Breast epithelium (tissue), 3 donors: Measurements from ENCODE around the gene ITPR1.

Experiments used
- POLR2AphosphoS5 ChIP-seq, 3 donors: sonication (generic); formaldehyde crosslinking; IDR thresholded peaks; one replicate each; pipeline ENCODE4 v1.6.1; 2017; ENCODE audit warnings: antibody characterized with exemption in 3 of 3
- TF ChIP-seq, protein P1 (sequence below), 3 donors: fragments of 450-650 bp; IDR thresholded peaks; one replicate each; pipeline ENCODE4 v1.5.1; 2016 to 2017; ENCODE audit warnings: antibody characterized with exemption in 3 of 3, mild to moderate bottlenecking in 3 of 3, moderate library complexity in 3 of 3

DNA sequence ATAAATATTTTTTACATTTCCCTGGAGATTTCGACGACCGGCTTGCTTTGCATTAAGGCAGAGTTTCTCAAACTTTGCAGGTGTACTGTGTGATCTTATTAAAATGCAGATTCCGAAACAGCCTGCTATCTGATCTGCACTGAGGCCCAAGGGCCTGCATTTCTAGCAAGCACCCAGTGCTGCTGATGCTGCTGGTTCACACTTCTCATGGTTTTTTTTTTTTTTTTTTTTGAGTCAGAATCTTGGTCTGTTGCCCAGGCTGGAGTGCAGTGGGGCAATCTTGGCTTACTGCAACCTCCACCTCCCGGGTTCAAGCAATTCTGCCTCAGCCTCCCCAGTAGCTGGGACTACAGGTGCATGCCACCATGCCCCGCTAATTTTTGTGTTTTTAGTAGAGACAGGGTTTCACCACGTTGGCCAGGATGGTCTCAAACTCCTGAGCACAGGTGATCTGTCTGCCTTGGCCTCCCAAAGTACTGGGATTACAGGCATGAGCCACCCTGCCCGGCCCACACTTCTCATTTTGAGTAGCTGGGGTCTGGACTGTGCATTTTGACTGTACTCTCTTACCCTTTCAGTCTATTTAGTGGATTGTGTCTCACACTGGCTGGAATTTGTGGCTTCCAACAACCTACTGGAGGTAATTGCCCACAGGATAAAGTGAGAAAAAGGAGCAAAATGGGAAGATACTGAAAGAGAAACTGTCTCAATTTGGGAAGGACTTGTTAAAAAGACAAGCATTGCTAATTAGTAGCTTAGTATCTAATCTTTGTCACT, 94.1 kb downstream of the ITPR1 start:
- TF ChIP-seq, protein P1, sequence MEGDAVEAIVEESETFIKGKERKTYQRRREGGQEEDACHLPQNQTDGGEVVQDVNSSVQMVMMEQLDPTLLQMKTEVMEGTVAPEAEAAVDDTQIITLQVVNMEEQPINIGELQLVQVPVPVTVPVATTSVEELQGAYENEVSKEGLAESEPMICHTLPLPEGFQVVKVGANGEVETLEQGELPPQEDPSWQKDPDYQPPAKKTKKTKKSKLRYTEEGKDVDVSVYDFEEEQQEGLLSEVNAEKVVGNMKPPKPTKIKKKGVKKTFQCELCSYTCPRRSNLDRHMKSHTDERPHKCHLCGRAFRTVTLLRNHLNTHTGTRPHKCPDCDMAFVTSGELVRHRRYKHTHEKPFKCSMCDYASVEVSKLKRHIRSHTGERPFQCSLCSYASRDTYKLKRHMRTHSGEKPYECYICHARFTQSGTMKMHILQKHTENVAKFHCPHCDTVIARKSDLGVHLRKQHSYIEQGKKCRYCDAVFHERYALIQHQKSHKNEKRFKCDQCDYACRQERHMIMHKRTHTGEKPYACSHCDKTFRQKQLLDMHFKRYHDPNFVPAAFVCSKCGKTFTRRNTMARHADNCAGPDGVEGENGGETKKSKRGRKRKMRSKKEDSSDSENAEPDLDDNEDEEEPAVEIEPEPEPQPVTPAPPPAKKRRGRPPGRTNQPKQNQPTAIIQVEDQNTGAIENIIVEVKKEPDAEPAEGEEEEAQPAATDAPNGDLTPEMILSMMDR (IDR thresholded peaks at IDR 0.05) = no peak
- no peak for TF ChIP-seq POLR2AphosphoS5 (IDR thresholded peaks at IDR 0.05)
